CD4-positive, alpha-beta T cell treated with Interleukin-12 subunit alpha and Interleukin-12 subunit beta, for 1 hour (primary cell): ENCODE results near the gene BCL11B.

Experiments
- DNase-seq: peaks from one replicate; pipeline ENCODE4 v3.0.0-alpha.2; 2020

BCL11B gene

GRCh38 chr14:99155173-99156089 is 116.6 kb downstream of the BCL11B start:
- no peak for DNase-seq

DNA sequence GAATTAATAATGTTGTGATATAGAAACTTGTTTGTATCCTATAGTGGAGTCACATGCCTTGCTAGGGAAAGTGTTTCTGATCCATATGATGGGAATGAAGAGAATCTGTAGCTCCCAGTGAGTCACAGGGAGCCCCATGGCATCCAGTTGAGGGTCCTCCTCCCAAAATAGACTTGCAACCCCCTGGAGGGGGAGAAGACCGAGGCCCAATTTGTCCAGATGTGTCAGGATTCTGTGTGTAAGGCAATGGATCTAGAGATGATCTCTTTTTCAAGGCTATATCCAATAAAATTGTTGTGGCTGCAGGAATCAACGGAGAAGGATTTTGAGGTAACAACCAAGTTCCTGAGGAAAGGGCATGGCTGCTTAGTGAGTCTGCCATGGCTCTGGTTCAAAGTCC is 121.8 kb downstream of the BCL11B start:
- no peak for DNase-seq

DNA sequence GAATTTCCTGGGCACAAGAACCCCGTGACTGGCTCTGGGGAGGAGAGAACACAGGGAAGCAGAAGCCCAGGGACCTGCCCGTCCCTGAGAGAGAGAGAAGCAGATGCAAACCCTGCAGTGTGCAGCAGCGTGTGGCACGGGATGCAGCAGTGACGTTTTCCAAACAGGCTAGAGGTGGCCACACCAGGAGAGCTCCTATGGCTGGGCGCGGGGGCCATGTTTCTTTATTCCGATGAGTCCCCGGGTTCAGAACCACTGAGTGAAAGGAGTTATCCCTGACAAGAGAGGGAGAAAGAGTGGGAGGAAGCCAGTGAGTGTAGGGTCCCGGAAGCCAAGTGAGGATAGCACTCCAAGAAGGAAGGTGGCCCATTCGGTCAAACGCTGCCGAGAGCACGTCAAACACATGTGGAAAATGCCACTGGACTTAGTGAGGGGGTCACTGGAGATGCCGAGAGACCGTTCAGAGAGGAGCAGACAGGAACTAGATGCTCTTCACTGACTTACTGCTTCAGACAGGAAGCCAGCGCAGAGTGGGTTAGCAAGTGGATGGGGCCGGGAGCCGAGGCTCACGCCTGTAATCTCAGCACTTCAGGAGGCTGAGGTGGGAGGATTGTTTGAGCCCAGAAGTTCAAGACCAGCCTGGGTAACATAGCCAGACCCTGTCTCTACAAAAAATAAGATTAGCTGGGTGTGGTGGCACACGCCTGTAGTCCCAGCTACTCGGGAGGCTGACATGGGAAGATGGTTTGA is 123.0 kb downstream of the BCL11B start:
- no peak for DNase-seq

DNA sequence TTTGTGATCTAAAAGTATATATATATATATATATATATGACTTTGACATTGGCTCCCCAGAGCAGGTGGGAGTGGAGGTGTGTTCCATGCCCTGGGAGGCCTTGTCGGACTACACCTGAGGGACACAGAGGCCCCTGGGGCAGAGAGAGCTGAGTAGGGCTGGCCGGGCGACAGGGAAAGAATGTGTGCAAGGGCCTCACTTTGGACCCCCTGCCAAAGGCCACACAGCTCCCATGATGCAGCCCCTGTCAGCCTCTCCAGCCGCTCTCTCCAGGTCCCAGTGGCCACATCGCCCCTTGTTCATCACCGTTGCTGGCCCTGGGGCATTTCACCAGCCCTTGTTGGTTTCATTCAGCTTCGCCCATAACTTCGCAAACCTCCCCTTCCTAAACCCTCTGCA is 123.9 kb downstream of the BCL11B start:
- no peak for DNase-seq

- no peak for DNase-seq
Measured at GRCh38 chr14:99147366-99147740, 124.6 kb downstream of the BCL11B start.

- no peak for DNase-seq
Measured at GRCh38 chr14:99146616-99147365, 125.2 kb downstream of the BCL11B start.

- no peak for DNase-seq
Measured at GRCh38 chr14:99145307-99145706, 126.7 kb downstream of the BCL11B start.

DNA sequence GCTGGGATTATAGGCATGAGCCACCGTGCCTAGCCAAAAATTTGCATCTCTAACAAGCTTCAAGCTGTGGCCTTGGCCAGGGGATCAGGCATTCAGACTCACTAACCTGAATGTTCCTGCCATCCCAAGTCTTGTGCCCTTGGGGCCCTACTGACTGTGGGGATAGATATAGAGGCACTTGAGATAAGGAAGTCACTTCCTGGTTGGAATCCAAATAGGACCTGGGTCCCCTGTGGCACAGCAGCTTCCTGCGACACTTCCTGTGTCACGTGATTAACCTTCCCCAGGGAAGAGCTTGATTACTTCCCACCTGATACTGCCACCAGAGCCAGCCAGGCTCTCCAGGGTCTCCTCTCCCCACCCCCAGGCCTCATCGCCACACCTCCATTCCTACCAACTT is 128.2 kb downstream of the BCL11B start:
- no peak for DNase-seq

- no peak for DNase-seq
Measured at GRCh38 chr14:99143126-99143525, 128.9 kb downstream of the BCL11B start.

DNA sequence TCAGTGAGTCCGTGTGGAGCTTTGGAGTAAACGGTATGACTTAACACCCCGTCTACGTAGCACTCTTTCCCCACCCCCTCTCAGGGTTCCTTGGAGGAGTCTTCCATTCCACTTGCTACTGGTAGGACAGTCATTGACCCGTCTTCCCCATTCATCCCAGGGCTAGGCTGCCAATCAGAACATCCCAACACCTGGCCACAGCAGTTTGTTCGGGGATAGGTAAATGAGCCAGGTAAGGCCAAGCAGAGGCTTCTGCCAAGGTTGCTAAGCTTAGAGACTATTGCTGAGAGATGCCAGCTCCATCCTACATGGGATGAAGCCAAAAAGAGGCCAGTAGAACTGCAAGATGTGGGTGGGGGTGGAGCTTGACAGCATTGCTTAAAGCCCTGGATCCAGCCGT is 130.8 kb downstream of the BCL11B start:
- DNase-seq, result no peak

- DNase-seq, result no peak
Measured at GRCh38 chr14:99138999-99139865, 132.8 kb downstream of the BCL11B start.

- peak; percentile 25 for DNase-seq
Measured at GRCh38 chr14:99137913-99138571, 134.0 kb downstream of the BCL11B start.

- DNase-seq, result no peak
Measured at GRCh38 chr14:99137001-99137700, 134.8 kb downstream of the BCL11B start.

DNA sequence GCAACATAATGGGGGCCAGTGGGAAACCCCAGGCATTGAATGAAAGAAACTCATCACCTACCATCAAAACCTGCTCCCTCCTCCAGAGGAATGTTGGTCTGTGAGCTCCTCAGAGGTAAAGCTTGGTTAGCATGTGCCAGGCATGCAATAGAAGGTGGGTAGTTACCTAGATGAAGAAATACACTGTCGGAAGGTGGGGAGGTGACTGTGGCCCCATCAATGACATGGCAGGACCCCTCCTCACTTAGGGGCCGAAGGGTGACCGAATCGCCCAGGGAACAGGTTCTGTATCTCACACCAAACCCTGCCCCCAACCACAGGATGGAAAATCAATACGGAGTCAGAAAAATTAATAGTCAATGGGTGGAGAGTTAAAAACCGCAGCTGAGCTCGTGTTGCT is 135.6 kb downstream of the BCL11B start:
- DNase-seq, result no peak

DNA sequence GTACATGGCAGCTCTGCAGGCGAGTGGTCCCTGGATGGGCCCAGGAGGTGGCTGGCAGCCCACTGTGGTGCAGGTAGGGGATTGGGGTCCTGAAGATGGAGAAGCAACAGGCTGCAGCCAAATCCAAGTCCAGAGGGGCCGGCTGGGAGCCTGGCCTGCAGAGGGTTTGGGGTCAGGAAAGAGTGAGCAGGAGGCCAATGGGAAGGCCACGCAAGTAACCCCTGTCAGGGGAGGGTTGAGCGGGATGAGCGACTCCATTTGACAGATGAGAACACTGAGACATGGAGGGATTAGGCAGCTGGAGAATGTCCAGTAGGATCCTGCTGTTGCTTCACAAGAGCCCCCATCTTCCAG is 136.0 kb downstream of the BCL11B start:
- DNase-seq, result no peak

- DNase-seq, result no peak
Measured at GRCh38 chr14:99134516-99135046, 137.4 kb downstream of the BCL11B start.

DNA sequence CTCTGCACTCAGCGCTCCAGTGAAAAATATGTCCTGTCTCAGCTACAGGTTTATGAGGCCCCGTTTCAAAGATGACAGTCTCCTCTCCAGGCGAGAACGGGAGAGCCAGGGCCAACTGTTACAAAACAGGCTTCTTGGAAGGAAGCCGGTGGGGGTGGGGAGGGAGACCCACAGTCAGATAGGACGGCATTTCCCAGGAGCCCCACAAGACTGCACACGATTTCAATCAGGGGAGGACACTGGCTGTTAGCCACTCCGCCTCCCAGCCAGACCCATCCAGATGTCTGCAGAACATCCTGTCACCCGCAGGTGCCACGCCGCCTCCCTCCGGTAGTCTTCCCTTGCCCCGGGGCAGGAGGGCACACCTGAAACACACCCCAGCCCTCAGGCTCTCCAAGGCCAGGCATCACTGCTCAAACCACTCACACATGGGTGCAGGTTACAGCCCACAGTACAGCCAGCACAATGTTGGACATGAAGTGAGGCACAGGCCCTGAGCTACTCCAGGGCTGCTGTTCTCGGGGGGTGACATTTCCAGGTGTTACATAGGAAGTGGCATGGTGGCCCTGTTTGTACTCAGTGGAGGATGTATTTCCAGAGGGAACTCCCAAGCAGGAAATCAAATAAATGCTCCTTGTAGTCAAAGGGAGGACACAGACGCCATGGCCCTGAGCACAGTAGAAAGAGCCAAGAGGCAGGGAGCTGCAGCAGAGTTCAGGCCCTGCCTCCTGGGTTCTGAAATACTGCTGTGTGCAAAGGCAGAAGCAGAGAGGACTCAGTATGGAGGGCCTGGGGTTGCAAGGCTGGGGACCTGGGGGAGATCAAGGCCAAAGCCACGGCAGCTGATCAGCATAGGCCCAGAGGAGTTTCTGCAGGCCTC is 138.1 kb downstream of the BCL11B start:
- DNase-seq, result no peak

- DNase-seq, result no peak
Measured at GRCh38 chr14:99132821-99133635, 139.0 kb downstream of the BCL11B start.

DNA sequence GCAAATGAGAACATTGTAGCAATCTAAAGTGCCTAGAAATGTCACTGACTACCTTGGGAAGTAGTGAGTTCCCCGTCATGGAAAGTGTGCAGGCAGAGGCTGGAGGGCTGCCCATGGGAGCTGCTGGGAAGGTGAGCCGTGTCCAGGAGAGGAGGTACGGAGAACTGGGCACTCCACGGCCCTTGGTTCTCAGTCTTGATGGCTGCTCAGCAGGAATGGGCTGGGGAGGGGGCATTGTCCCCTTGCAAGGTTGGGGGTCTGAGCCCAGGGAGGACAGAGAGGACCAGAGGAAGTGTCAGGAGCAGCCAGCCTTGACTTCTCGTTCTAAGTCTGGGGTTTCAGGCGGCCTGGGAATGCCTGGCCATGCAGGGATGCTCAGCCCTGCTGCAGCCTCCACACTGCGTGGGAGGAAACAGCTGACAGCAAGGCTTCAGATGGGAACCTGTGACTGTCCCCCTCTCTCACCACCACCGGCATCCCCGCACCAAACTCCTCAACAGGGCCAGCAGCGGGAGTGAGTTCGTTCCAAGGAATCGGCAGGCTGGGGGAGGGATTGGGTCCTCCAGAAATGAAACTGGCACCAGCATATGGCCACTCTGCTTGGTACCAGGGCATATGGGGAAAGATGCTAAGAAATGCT is 140.2 kb downstream of the BCL11B start:
- no peak for DNase-seq
